ENCODE results near the gene MCUR1.
"Not testable (repeated sequence)": the region's sequence is repeated elsewhere in the genome, so short reads cannot be mapped to it uniquely, and the experiment has no call there.

DNA sequence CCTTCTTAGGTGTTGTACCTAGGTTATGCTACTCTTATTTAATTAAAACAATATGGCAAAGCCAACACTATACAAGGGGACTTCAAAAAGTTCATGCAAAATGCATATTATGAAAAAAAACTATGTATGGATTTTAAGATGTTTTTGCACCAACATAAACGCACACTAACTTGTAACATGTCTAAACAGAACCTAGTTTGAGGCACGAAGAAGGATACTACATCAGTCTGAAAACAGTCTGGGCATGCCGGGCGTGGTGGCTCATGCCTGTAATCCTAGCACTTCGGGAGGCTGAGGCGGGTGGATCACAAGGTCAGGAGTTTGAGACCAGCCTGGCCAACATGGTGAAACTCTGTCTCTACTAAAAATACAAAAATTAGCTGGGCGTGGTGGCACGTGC is 34.2 kb downstream of the MCUR1 start:
- not testable (repeated sequence) for TF ChIP-seq POLR2A (IDR thresholded peaks at IDR 0.05; ENCODE audit: low read length); GATA1 (IDR thresholded peaks at IDR 0.05; ENCODE audit: low read depth, low read length)
